GM18517 (cell line): ENCODE data around the gene ITM2C.
A peak's percentile ranks its signal among the peaks of the same experiment; 100 is the strongest.

Source experiments
- ATAC-seq: cut with Tn5 transposase; IDR thresholded peaks from one replicate; pipeline ENCODE4 v1.9.1; 2021; ENCODE audit warnings: mild to moderate bottlenecking, moderate library complexity; ENCODE audit not compliant: unreplicated experiment

The ITM2C gene

GRCh38 chr2:230889911-230890601 lies 25.3 kb downstream of the ITM2C start:
- ATAC-seq, result no peak

GRCh38 chr2:230890646-230891045 lies 25.9 kb downstream of the ITM2C start:
- no peak for ATAC-seq

- ATAC-seq, result no peak
Measured at GRCh38 chr2:230891064-230891463, 26.3 kb downstream of the ITM2C start.

DNA sequence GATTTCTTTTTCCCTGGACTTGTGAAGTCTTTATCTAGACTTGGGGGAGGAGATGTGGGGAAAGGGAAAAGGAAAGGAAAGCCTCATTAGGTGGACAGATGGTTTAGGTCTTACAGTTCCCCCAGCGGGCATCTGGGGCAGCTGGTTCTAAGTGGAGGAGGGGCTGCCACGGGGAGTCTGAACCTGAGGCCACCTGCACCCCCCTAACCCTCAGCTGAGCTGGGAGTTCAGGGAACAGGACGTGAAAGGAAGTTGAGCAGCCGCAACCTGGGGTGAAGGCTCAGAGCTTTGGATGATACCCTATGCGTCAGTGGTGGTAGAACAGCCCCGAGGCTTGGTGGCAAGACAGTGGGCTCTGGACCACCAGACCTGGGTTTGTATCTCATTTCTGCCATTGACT lies 26.8 kb downstream of the ITM2C start:
- no peak for ATAC-seq

- ATAC-seq, result no peak
Measured at GRCh38 chr2:230893338-230893737, 28.6 kb downstream of the ITM2C start.

- no peak for ATAC-seq
Measured at GRCh38 chr2:230893841-230894781, 29.4 kb downstream of the ITM2C start.

- no peak for ATAC-seq
Measured at GRCh38 chr2:230895536-230896345, 31.0 kb downstream of the ITM2C start.

DNA sequence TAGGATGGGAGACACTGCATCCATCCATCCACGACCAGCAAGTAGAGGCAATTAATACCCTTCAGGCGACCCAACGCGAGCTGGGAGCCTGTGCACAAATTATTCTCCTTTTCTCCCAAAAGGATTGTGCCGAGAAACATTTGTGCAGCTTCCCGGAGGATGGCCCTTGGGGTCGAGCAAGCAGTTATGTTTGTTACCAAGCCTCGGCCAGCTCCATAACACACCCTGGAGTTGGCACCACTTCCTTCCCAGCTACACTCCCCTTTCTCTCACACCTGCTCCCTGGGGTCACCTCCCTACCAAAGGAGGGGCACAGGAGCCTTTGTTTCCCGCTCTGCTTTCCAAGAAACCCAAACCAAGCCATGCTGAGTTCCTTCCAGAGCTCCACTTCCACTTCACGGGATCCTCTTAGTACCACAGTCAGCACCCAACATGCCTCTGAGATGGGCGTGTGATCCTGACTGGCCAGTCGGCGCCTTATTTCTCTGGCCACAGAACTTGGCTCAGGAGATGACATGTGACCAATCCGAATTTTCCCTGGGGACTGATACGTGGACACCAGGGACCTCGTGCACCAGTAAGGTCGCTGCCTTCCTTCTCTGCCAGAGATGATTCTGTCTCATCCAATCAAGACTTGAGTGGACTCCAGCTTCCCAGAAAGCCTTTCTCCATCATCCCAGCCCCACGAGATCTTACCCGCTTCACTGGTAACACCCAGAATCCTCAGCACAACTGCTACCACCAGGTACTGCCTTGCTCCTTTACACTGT lies 31.8 kb downstream of the ITM2C start:
- no peak for ATAC-seq

DNA sequence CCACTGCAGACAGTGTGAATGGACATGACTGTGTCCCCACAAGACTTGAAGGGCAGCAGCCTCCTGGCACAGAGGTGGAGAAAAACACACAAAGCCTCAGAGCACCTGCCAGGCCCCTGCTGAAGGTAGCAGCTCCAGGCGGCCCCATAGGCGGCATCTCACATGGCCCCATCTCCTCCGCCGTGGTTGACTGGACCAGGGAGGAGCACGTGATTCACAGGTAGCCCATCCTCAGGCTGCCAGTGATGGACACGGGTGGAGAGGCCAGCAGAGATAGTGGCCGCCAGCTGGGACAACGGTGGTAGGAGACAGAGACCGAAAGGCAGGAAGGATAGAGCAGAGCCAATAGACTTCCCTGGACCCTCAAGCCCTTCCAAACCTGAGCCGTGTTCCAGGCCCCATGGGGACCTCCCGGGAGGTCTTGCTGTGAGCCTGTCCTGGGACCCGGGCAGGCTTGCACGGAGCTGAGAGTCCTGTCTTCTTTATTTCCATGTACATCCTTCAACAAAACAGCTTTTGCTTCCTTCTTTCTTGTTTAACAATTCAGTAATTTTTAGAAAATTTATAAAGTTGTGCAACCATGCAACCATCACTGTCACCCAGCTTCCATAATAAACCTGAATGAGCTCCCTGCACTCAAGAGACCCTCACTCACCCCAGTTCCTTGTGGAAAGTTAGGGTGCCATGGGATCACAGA lies 33.4 kb downstream of the ITM2C start:
- ATAC-seq, result no peak

- ATAC-seq, result no peak
Measured at GRCh38 chr2:230898713-230899091, 34.0 kb downstream of the ITM2C start.

DNA sequence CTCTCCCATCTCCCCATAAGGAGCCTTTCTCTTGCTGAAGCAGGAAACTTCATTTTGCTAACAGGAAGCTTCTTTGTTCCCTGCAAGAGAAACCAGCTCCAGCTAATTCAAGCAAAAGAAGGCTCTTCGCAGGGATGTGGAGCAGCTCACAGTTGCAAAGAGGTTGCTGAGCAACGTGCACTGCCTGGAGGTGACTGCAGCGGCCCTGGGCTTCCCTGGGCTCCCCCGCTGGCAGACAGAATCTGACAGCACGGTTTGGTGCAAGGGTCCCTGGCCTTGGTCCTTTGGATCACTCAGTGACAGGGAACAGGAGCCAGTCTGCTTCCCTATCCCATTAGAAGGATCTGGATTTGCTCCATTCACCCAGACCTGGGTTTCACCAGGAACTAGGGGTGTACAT lies 34.5 kb downstream of the ITM2C start:
- ATAC-seq, result no peak

GRCh38 chr2:230899786-230900185 lies 35.0 kb downstream of the ITM2C start:
- ATAC-seq, result no peak

GRCh38 chr2:230900336-230900995 lies 35.7 kb downstream of the ITM2C start:
- no peak for ATAC-seq

DNA sequence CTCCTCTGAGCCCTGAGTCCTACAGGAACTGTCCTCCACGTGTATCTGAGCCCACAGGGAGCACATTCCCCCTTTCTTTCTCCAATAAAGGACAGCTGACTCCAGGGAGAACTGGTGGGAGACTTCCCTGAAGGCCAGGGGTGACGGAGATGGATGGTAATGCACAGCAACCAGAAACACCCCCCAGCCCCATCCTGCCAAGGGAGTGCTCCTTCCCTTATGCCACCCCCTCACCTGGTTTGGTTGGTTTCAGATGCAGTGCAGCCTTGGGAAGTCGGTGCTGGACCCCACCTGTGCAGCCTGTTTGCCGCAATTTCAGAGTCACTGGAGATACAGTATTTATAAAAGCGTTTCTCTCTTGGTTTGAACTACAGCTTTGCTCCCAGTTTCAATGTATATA lies 36.3 kb downstream of the ITM2C start:
- no peak for ATAC-seq

DNA sequence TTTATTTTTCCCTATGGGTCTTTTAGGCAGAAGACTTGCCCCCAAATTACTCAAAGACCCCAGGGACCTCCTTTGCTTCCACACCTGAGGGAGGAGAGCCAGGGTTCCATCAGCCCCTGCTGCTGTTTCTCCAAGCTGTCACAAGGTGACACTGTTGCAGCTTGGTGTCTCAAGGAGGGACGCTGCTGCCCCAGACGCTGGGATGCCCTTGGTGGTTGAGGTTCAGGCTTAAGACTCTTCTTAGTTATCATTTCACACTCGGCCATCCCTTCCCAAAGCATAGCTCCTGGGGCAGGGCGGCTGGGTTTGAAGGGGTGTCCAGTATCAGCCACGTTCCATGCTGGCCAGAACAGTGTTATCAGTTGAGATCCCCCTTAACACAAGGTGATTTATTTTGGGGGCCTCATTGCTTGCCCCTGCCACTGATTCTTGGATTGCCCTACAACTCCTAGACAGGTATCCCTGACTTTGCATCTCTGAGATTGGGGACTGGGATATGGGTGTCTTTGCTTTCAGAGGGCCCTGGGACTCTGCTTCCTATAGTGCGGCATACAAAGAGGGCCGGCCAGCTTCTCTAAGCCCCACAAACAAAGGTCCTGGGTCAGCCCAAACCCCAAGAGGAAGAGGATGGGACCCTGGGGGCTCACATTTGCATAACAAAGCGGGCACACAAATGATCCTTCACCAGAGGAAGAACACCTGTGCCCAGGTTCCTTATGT lies 37.6 kb downstream of the ITM2C start:
- ATAC-seq, result peak; percentile 67

DNA sequence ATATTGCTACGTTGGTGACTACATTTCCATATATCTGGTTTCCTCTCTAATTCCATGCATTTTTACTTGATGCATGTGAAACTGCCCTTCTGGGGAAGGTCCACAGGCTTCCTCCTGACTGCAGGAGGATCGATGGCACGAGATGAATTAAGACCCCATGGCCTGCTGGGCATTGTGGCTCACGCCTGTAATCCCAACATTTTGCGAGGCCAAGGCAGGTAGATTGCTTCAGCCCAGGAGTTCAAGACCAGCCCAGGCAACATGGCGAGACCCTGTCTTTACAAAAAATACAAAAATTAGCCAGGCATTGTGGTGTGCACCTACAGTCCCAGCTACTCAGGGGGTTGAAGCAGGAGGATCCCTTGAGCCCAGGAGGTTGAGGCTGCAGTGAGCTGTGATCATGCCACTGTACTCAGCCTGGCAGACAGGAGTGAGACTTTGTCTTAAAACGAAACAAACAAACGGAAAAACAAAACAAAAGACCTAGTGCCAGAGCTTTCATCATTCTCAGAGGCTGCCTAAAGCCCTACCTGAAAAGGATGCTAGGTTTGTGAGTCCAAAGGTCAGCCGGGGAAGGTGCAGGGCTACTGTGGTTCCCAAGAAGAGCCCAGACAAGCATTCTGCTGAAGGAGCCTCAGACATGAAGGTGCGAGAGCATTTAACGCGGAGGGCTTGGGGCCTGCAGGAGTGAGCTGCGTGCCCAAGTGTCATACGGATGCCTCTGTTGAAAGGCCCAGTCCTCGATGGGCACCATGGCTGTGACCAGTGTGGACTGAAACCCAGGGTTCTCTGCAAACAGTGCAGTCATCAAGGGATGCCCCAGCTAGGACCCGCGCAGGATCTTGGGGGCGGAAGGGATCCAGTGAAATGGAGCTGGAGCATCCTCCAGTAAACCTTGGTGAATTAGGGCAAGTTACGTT lies 38.7 kb downstream of the ITM2C start:
- no peak for ATAC-seq

DNA sequence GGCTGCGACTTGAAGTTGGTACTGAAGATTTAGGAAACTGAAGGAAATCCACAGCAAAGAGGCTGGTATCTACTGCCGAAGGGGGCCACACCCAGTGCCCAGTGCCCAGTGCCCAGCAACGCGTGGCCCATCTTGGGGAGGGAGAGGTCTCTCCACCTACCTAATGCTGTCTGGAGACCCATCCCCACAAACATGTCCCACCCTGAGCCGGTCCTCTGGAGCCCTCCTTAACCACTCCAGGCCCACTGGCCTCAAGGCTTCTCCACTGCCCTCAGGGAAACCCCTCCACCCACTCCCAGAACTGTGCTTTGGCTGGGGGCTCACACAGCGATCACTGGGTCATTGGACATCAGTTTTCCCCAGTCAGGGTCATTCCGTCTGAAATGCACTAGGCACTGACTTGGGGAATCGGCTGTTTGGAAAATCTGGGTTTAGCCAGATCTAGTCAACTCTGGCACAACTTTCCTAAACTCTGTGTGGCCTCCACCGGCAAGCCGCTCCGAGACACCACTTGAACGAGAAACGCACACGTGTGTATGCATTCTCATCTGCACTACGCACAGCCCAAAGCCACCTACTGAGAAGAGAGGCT lies 40.2 kb downstream of the ITM2C start:
- no peak for ATAC-seq
